GM12878 (cell line): Measurements from ENCODE around the gene MEI1. TPM values are rescaled to one million over a fixed set of nuclear protein-coding genes. Genes with fewer than 3 reads are reported as not detected.

Source experiments
- ATF7 ChIP-seq: fragments of 450-650 bp; IDR thresholded peaks from 2 replicates; pipeline ENCODE4 v1.6.1; 2016; ENCODE audit warnings: low read depth, mild to moderate bottlenecking
- GABPA ChIP-seq: IDR thresholded peaks from 2 replicates; pipeline ENCODE4 v1.6.1; 2014; ENCODE audit warnings: antibody characterized with exemption, low read depth, mild to moderate bottlenecking, inconsistent platforms
- LARP7 ChIP-seq: fragments of 450-650 bp; IDR thresholded peaks from 2 replicates; pipeline ENCODE4 v1.6.1; 2017; ENCODE audit warnings: mild to moderate bottlenecking
- SUPT20H ChIP-seq: IDR thresholded peaks from 2 replicates; pipeline ENCODE4 v1.6.1; 2011; ENCODE audit warnings: low read depth, mild to moderate bottlenecking, low read length, moderate library complexity, borderline replicate concordance; ENCODE audit not compliant: control insufficient read depth
- TAF1 ChIP-seq: IDR thresholded peaks from 2 replicates; pipeline ENCODE4 v1.6.1; 2011; ENCODE audit warnings: mild to moderate bottlenecking, low read depth, low read length, borderline replicate concordance
- TCF12 ChIP-seq: IDR thresholded peaks from 2 replicates; pipeline ENCODE4 v1.6.1; 2011; ENCODE audit warnings: low read depth, mild to moderate bottlenecking, low read length
- WRNIP1 ChIP-seq: IDR thresholded peaks from 2 replicates; pipeline ENCODE4 v1.6.1; 2011; ENCODE audit warnings: low read depth, low read length, improper control_type of control experiment, borderline replicate concordance
- ZNF24 ChIP-seq: fragments of 450-650 bp; IDR thresholded peaks from 2 replicates; pipeline ENCODE4 v1.6.1; 2017; ENCODE audit warnings: antibody characterized with exemption, mild to moderate bottlenecking
- ZZZ3 ChIP-seq: IDR thresholded peaks from 2 replicates; pipeline ENCODE4 v1.6.1; 2011; ENCODE audit warnings: low read depth; ENCODE audit not compliant: control insufficient read depth, insufficient read length
- polyA plus RNA-seq, 11 experiments: library from polyadenylated mRNA; depleted of rRNA in 4 of 11; unstranded in 6 of 11; stranded (reverse) in 5 of 11; fragments of >200 nt; fragmentation: Nextera tagmentation in 4 of 11; fragmentation: Illumina TruSeq in 1 of 11; extraction: Ambion mirVana in 4 of 11; extraction: Trizol in 1 of 11; gene quantifications; 1 replicate in 1 of 11; 2 replicates in 10 of 11; pipeline versions ENCODE4 v1.2.1 to v1.2.3, GENCODE V29; 2011 to 2016; ENCODE audit warnings: inconsistent platforms in 2 of 11, missing spikeins in 2 of 11, low read depth in 1 of 11
- total RNA-seq, 4 experiments: library from RNA; depleted of rRNA in 3 of 4; stranded (reverse); fragments of >200 nt in 3 of 4; fragmentation: Illumina TruSeq in 1 of 4; extraction: Trizol in 1 of 4; gene quantifications; 2 replicates each; pipeline versions ENCODE4 v1.2.1 to v1.2.3, GENCODE V29; 2013 to 2021
- TF ChIP-seq, protein P1 (sequence below): fragments of 450-650 bp; IDR thresholded peaks from 2 replicates; pipeline ENCODE4 v1.6.1; 2017; ENCODE audit warnings: mild to moderate bottlenecking, moderate library complexity
- TF ChIP-seq, protein P2 (sequence below): fragments of 450-650 bp; conservative IDR thresholded peaks from 2 replicates; pipeline ENCODE4 v1.6.1; 2017; ENCODE audit warnings: mild to moderate bottlenecking, moderate library complexity
- TF ChIP-seq, protein P3 (sequence below): fragments of 450-650 bp; formaldehyde crosslinking; IDR thresholded peaks from 2 replicates; pipeline ENCODE4 v1.5.0; 2022; ENCODE audit warnings: mild to moderate bottlenecking, missing genetic modification characterization
- TF ChIP-seq, protein P4 (sequence below): IDR thresholded peaks from 2 replicates; pipeline ENCODE4 v1.6.1; 2012; ENCODE audit warnings: low read length, inconsistent platforms
- TF ChIP-seq, protein P5 (sequence below): fragments of 450-650 bp; IDR thresholded peaks from 2 replicates; pipeline ENCODE4 v1.6.1; 2016; ENCODE audit warnings: mild to moderate bottlenecking
- TF ChIP-seq, protein P6 (sequence below): IDR thresholded peaks from 2 replicates; pipeline ENCODE4 v1.6.1; 2011; ENCODE audit warnings: borderline replicate concordance, low read depth, mild to moderate bottlenecking, moderate library complexity, mixed read lengths, low read length; ENCODE audit not compliant: insufficient read depth; ENCODE audit errors: extremely low read length

The MEI1 gene
- total and polyA plus RNA-seq, 10 of the 15 experiments (the other 5 are each of a cell fraction or from before 2014, with no cell fraction given), result 27.9 to 48.9 (median 35.8) TPM

DNA sequence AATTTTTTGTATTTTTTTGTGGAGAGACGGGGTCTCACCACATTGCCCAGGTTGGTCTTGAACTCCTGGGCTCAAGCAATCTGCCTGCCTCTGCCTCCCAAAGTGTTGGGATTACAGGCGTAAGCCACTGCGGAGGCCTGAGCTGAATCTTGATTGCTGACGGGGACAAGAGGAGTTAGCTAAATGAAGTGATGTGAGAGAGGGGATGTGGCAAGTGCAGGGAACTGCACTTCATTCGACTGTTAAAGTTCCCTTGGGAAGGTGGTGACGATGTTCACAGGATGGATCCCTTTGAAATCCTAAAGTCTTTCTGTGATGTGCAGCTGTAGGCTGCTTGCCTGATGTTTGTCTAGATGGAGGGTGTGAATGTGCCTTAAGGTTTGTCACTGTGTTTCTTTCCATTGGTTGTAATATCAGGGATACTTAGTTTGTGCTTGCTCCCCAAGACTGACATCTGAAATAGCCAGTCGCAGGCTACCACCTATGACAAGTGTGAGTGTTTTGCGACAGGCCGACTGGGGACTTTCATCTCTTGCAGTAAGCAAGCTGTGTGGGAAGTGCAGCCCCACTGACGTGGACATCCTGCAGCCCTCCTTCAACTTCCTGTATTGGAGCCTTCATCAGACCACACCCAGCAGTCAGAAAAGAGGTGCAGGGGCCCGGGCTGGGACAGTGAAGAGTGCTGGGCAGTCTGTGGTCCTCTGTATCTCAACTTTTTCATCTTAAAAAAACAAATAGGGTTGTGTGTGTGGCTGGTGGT lies 81.6 kb downstream of the MEI1 start (continued):
- TF ChIP-seq, protein P1, sequence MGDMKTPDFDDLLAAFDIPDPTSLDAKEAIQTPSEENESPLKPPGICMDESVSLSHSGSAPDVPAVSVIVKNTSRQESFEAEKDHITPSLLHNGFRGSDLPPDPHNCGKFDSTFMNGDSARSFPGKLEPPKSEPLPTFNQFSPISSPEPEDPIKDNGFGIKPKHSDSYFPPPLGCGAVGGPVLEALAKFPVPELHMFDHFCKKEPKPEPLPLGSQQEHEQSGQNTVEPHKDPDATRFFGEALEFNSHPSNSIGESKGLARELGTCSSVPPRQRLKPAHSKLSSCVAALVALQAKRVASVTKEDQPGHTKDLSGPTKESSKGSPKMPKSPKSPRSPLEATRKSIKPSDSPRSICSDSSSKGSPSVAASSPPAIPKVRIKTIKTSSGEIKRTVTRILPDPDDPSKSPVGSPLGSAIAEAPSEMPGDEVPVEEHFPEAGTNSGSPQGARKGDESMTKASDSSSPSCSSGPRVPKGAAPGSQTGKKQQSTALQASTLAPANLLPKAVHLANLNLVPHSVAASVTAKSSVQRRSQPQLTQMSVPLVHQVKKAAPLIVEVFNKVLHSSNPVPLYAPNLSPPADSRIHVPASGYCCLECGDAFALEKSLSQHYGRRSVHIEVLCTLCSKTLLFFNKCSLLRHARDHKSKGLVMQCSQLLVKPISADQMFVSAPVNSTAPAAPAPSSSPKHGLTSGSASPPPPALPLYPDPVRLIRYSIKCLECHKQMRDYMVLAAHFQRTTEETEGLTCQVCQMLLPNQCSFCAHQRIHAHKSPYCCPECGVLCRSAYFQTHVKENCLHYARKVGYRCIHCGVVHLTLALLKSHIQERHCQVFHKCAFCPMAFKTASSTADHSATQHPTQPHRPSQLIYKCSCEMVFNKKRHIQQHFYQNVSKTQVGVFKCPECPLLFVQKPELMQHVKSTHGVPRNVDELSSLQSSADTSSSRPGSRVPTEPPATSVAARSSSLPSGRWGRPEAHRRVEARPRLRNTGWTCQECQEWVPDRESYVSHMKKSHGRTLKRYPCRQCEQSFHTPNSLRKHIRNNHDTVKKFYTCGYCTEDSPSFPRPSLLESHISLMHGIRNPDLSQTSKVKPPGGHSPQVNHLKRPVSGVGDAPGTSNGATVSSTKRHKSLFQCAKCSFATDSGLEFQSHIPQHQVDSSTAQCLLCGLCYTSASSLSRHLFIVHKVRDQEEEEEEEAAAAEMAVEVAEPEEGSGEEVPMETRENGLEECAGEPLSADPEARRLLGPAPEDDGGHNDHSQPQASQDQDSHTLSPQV, result no peak
- no peak for TF ChIP-seq SUPT20H
- TF ChIP-seq LARP7, result no peak
- no peak for TF ChIP-seq WRNIP1
- no peak; the same call in 1 of the 2 replicates for TF ChIP-seq ATF7
- TF ChIP-seq ZNF24, result no peak
- TF ChIP-seq, protein P2, sequence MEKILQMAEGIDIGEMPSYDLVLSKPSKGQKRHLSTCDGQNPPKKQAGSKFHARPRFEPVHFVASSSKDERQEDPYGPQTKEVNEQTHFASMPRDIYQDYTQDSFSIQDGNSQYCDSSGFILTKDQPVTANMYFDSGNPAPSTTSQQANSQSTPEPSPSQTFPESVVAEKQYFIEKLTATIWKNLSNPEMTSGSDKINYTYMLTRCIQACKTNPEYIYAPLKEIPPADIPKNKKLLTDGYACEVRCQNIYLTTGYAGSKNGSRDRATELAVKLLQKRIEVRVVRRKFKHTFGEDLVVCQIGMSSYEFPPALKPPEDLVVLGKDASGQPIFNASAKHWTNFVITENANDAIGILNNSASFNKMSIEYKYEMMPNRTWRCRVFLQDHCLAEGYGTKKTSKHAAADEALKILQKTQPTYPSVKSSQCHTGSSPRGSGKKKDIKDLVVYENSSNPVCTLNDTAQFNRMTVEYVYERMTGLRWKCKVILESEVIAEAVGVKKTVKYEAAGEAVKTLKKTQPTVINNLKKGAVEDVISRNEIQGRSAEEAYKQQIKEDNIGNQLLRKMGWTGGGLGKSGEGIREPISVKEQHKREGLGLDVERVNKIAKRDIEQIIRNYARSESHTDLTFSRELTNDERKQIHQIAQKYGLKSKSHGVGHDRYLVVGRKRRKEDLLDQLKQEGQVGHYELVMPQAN, result no peak
- TF ChIP-seq, protein P3, sequence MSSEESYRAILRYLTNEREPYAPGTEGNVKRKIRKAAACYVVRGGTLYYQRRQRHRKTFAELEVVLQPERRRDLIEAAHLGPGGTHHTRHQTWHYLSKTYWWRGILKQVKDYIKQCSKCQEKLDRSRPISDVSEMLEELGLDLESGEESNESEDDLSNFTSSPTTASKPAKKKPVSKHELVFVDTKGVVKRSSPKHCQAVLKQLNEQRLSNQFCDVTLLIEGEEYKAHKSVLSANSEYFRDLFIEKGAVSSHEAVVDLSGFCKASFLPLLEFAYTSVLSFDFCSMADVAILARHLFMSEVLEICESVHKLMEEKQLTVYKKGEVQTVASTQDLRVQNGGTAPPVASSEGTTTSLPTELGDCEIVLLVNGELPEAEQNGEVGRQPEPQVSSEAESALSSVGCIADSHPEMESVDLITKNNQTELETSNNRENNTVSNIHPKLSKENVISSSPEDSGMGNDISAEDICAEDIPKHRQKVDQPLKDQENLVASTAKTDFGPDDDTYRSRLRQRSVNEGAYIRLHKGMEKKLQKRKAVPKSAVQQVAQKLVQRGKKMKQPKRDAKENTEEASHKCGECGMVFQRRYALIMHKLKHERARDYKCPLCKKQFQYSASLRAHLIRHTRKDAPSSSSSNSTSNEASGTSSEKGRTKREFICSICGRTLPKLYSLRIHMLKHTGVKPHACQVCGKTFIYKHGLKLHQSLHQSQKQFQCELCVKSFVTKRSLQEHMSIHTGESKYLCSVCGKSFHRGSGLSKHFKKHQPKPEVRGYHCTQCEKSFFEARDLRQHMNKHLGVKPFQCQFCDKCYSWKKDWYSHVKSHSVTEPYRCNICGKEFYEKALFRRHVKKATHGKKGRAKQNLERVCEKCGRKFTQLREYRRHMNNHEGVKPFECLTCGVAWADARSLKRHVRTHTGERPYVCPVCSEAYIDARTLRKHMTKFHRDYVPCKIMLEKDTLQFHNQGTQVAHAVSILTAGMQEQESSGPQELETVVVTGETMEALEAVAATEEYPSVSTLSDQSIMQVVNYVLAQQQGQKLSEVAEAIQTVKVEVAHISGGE (CRISPR knock-in tag), result no peak
- TF ChIP-seq, protein P4, sequence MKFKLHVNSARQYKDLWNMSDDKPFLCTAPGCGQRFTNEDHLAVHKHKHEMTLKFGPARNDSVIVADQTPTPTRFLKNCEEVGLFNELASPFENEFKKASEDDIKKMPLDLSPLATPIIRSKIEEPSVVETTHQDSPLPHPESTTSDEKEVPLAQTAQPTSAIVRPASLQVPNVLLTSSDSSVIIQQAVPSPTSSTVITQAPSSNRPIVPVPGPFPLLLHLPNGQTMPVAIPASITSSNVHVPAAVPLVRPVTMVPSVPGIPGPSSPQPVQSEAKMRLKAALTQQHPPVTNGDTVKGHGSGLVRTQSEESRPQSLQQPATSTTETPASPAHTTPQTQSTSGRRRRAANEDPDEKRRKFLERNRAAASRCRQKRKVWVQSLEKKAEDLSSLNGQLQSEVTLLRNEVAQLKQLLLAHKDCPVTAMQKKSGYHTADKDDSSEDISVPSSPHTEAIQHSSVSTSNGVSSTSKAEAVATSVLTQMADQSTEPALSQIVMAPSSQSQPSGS, result no peak
- 0 out of 2 replicates have a peak, but pooled peaks have one; percentile 24 for TF ChIP-seq TCF12
- TF ChIP-seq, protein P5, sequence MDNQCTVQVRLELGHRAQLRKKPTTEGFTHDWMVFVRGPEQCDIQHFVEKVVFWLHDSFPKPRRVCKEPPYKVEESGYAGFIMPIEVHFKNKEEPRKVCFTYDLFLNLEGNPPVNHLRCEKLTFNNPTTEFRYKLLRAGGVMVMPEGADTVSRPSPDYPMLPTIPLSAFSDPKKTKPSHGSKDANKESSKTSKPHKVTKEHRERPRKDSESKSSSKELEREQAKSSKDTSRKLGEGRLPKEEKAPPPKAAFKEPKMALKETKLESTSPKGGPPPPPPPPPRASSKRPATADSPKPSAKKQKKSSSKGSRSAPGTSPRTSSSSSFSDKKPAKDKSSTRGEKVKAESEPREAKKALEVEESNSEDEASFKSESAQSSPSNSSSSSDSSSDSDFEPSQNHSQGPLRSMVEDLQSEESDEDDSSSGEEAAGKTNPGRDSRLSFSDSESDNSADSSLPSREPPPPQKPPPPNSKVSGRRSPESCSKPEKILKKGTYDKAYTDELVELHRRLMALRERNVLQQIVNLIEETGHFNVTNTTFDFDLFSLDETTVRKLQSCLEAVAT, result peak; percentile 82
- TF ChIP-seq GABPA, result peak; percentile 77
- peak; percentile 79; the same call in 1 of the 2 replicates for TF ChIP-seq TAF1
- TF ChIP-seq ZZZ3, result no peak
- TF ChIP-seq, protein P6, sequence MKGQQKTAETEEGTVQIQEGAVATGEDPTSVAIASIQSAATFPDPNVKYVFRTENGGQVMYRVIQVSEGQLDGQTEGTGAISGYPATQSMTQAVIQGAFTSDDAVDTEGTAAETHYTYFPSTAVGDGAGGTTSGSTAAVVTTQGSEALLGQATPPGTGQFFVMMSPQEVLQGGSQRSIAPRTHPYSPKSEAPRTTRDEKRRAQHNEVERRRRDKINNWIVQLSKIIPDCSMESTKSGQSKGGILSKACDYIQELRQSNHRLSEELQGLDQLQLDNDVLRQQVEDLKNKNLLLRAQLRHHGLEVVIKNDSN, result no peak
